ENCODE measurements around the gene UNC5B.

UNC5B gene

DNA sequence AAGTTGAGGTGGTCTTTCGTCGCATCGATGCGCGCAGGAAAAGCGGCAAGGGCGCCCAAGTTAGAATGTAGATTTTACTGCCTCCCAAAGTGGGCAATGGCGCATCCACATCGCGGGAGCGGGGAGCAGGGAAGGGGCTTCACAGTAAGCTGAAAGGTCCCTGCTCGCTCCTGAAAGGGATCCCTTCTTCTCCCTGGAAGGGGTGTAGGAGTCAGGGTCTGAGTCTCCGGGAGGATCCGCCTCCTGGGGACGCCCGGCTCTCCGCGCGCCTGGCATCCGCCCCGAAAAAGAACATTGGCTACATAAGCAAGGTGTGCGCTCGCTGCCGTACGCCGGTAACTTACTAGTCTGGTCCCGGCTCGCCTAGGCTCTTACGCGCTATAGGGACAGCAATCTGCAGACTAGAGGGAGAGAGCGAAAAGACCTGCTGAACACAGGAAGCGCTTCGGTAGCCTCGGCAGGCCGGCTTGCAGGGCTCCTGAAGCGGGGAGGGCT lies 804 bp downstream of the UNC5B start:
- Histone ChIP-seq H3K4me3 (replicated peaks; ENCODE audit: low read depth, low read length) (no peak overlapping the region), H3K27me3 (replicated peaks; ENCODE audit: control insufficient read depth, insufficient read depth, low read length) (peaks cover 8% of the 10 kb centered on the region), H3K36me3 (ENCODE audit: control insufficient read depth, insufficient read depth, low read length) (no peaks in the 10 kb centered on the region)
- DNase-seq (ENCODE audit: extremely low read depth, insufficient read length), result peak; percentile 32
- TF ChIP-seq CTCF (IDR thresholded peaks at IDR 0.05; ENCODE audit: insufficient read depth, low read length, poor library complexity, severe bottlenecking), result no peak

DNA sequence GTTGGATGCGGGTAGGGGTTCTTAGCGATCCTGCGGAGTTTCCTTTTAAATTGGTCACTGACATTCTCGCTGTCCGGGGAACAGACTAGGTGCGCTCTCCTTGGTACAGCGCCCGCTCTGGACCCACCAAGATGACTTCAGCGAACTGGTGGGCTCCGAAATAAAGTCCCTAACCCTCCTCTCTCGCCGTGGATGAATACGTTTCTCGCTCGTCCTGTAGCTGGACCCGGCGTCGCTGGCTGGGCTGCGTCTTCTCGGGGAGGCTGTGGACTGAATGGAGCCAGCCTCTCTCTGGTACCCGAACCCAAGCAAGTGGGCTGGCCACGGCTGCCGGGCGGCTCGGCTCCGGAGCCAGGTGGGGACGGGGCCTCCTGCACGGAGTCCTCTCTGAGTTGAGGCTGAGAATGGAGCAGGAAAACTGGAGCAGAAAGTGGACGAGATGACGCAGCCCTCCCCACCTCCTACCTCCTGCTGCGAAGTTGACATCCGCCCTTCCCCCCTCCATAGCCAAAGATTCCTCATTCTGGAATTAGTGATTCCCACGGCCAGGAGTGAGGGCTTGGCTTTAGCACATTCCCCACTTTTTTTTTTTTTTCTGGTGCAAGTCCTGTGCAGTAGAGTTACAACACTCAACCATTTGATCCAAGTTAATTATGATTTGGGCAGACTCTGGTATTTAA lies 1.5 kb downstream of the UNC5B start:
- Histone ChIP-seq H3K27me3 (replicated peaks; ENCODE audit: control insufficient read depth, insufficient read depth, low read length) (peaks cover 8% of the 10 kb centered on the region), H3K36me3 (ENCODE audit: control insufficient read depth, insufficient read depth, low read length) (no peaks in the 10 kb centered on the region), H3K4me3 (replicated peaks; ENCODE audit: low read depth, low read length) (no peak overlapping the region)
- no peak for DNase-seq (ENCODE audit: extremely low read depth, insufficient read length)
- TF ChIP-seq CTCF (IDR thresholded peaks at IDR 0.05; ENCODE audit: insufficient read depth, low read length, poor library complexity, severe bottlenecking), result no peak

DNA sequence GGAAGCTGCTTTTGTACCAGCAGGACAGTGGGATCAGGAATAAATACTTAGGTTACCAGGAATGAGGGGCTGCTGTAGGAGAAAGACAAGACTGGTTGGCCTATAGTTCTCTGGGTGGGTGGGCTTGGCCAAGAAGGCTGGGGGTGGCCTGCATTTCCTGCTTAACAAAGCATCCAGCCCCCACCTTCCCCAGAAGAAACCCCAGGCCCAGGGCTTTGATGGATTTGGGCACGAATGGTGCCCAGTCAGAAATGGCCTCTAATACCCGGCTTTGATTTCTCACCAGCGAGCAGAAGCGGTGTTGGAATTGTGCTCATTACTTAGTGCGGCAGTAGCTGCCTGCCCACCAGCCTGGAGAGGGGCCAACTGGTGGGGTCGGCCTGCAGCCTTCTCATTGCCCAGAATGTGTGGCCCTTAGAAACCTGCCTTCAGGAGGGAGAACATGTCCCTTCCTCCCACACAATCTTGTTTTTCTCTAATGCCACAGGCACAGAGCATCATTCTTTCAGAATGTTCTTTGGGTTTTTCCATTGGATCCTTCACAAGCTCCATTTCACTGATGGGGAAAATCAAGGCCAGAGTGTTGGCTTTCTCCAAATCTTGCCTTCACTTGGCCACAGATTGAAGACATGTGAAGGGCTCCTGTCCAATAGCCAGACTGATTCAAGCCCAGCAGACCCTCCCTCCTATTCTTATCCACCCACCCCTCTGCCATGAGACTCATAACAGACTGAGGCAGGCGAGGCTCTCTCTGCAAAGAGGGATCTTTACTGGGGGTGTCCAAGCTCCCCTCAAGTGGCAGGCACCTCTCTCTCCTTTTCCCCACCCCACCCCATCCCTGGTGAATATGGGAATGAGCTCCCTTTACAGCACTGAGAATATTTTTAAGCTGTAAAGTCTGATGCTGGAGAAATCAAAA lies 2.5 kb downstream of the UNC5B start:
- no peaks in the 10 kb centered on the region for H3K36me3 ChIP-seq (ENCODE audit: control insufficient read depth, insufficient read depth, low read length)
- no peak for TF ChIP-seq CTCF (IDR thresholded peaks at IDR 0.05; ENCODE audit: insufficient read depth, low read length, poor library complexity, severe bottlenecking)
- no peak overlapping the region for H3K4me3 ChIP-seq (replicated peaks; ENCODE audit: low read depth, low read length)
- H3K27me3 ChIP-seq (replicated peaks; ENCODE audit: control insufficient read depth, insufficient read depth, low read length), result peaks cover 8% of the 10 kb centered on the region
- DNase-seq (ENCODE audit: extremely low read depth, insufficient read length), result no peak

GRCh38 chr10:71216363-71216695 lies 4.0 kb downstream of the UNC5B start:
- Histone ChIP-seq H3K4me3 (replicated peaks; ENCODE audit: low read depth, low read length) (no peak overlapping the region), H3K36me3 (ENCODE audit: control insufficient read depth, insufficient read depth, low read length) (no peaks in the 10 kb centered on the region), H3K27me3 (replicated peaks; ENCODE audit: control insufficient read depth, insufficient read depth, low read length) (peaks cover 6% of the 10 kb centered on the region)
- TF ChIP-seq CTCF (IDR thresholded peaks at IDR 0.05; ENCODE audit: insufficient read depth, low read length, poor library complexity, severe bottlenecking), result no peak
- DNase-seq (ENCODE audit: extremely low read depth, insufficient read length), result no peak

GRCh38 chr10:71216751-71217265 lies 4.4 kb downstream of the UNC5B start:
- Histone ChIP-seq H3K4me3 (replicated peaks; ENCODE audit: low read depth, low read length) (peak overlapping the region; percentile 43; the same call in 1 of the 2 replicates), H3K36me3 (ENCODE audit: control insufficient read depth, insufficient read depth, low read length) (no peaks in the 10 kb centered on the region)

More at GRCh38 chr10:71216751-71217265, 4.4 kb downstream of the UNC5B start:
- peaks cover 5% of the 10 kb centered on the region; the same call in 1 of the 2 replicates for H3K27me3 ChIP-seq (replicated peaks; ENCODE audit: control insufficient read depth, insufficient read depth, low read length)
- no peak for DNase-seq (ENCODE audit: extremely low read depth, insufficient read length)
- no peak for TF ChIP-seq CTCF (IDR thresholded peaks at IDR 0.05; ENCODE audit: insufficient read depth, low read length, poor library complexity, severe bottlenecking)

Measured in GM06990 (cell line).